AML-193 (cell line): ENCODE measurements around the gene ALOX12B.
A peak's percentile ranks its signal among the peaks of the same experiment; 100 is the strongest.
"Not testable (repeated sequence)": the region's sequence is repeated elsewhere in the genome, so short reads cannot be mapped to it uniquely, and the experiment has no call there.

Experiments
- DNase-seq, 2 experiments: peaks; one replicate each; lab custom pipeline; 2025; lab: John Stamatoyannopoulos, UW

The ALOX12B gene

DNA sequence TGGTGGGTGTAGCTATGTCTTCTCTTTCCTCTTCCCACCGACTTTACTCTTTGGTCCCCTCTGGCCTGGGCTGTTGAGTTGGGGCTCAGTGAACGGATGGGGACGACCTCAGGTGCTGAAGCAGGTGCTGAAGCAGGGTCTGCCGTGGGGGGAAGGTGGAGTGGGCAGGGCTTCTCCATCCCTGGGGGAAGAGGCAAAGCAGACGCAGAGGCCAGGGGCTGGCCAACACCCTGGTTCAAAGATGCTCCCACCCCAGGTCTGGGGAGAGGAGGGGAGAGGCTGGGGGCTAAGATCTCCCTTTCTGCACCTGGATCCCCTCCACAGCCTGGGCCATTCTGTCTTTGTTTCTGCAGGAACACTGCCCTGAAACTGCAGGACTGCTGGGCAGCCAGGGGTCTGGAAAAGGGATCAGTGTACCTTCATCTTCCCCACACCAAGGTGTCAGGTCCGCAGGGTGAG is 22.9 kb downstream of the ALOX12B start:
- no peak for DNase-seq

DNA sequence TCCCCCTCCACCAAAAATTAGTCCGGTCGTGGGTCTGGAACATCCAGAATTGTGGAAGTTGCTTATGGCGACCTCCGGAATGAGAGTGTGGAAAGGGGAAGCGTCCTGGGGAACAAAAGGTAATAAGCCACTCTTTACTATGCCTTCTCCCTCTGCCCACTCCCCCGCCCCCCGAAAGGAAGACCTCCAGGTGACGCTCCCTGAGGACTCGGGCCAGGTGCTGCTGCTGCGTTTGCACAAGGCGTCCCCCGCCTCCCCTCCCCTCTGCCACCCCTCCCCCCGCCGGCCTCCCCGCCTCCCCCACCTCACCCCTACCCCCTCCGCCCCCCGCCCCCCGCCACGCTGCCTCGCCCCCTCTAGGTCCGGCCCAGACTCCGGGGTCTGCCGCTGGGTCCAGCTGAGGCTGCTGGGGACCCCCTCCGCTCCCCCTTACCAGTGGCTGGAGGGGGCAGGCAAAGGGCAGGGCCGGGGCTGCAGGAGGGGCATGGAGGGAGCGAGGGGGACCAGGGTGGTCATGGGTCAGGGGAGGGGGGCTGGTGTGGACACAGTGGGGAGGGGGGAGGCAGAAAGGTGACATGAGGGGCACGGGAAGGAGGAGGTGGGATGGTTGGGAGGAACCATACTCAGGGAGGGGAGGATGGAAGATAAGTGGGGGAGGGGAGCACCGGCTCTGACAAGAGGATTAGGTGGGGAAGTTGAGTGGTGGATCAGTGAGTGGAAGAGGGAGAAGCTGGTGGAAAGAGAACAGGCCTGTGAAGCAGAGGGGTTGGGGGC is 23.6 kb downstream of the ALOX12B start:
- no peak for DNase-seq

DNA sequence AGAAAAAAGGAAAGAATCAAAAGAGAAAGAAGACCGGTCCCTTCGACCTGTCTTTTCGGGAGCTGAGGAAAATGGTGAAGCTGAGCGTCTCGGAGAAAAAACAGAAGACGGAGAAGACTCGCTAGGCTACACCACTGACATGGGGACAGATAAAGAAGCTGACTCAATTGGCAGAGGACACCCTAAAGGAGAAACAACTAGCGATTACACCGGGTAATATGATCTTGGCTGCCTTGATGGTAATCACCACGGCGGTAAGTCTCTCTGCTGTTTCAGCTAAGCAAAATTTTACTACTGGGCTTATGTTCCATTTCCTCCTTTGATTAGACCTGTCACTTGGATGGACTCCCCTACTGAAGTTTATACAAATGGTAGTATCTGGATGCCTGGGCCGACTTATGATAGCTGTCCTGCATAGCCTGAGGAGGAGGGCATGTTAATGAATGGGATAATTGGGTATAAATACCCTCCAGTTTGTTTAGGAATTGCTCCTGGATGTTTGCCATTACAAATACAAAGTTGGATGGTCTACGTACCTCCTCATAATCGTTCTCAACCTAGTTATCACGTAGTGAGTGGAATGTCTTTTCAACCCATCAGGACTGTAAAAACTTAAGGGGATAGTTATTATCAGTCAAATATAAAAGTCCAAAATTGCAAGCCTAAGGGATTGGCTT is 24.6 kb downstream of the ALOX12B start:
- DNase-seq = no peak

DNA sequence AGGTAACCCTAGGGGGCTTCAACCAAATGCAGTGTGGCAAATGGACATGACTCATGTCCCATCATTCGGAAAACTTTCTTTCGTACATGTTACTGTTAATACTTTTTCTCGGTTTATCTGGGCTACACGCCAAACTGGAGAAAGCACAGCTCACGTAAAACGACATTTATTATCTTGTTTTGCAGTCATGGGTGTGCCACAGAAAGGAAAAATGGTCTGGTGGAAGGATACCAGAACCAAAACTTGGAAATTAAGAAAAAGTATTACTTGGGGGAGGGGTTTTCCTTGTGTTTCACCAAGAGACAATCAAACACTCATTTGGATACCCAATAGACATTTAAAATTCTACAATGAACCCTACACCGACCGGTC is 25.1 kb downstream of the ALOX12B start:
- DNase-seq = no peak

DNA sequence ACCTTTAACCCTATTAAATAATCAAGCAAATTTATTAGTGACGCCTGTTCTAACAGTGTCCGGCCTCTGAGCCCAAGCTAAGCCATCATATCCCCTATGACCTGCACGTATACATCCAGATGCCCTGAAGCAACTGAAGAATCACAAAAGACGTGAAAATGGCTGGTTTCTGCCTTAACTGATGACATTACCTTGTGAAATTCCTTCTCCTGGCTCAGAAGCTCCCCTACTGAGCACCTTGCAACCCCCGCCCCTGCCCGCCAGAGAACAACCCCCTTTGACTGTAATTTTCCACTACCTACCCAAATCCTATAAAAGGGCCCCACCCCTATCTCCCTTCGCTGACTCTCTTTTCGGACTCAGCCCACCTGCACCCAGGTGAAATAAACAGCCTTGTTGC is 25.7 kb downstream of the ALOX12B start:
- not testable (repeated sequence) for DNase-seq

DNA sequence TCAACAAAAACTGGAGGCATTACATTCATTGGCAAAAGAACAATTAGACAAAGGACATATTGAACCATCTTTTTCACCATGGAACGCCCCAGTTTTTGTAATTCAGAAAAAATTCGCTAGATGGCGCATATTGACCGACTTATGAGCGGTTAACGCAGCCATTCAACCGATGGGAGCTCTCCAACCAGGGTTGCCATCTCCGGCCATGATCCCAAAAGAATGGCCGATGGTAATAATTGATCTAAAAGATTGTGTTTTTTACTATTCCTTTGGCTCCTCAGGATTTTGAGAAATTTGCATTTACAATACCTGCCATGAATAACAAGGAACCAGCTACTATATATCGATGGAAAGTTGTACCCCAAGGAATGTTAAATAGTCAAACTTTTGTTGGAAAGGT is 27.2 kb downstream of the ALOX12B start:
- DNase-seq = peak; percentile 17 to 39

DNA sequence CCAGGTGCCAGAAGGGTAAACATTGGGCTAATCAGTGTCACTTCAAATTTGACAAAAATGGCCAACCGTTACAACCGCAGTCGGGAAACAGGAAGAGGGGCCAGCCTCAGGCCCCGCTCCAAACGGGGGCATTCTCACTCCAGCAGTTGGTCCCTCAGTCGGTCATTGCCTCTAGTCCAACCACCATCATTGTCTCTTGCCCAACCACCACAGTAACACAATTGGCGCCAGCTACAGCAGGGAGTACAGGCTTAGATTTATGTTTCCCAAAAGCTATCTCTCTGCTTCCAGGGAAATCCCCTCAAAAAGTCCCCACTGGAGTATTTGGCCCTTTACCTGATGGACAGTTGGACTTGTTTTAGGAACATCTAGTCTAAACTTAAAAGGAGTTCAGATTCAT is 28.4 kb downstream of the ALOX12B start:
- DNase-seq = no peak

DNA sequence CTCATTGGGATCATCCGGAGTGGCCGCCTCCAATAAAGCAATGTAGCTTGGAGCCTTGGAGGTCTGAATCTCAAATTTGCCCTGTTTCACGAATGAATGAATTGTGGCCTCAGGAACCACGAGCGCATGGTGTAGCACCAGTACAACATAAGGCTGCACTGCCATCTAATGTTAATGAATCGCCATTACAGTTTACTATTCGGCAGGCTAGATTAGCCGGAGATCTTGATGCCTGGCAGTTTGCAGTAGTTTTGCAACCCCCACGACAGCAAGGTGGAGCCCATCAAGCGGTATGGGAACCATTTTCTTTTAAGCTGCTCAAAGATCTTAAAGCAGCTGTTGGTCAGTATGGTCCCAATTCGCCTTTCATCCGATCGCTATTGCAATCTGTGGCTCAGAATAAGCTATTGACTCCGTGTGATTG is 29.8 kb downstream of the ALOX12B start:
- peak; percentile 65 to 75 for DNase-seq

DNA sequence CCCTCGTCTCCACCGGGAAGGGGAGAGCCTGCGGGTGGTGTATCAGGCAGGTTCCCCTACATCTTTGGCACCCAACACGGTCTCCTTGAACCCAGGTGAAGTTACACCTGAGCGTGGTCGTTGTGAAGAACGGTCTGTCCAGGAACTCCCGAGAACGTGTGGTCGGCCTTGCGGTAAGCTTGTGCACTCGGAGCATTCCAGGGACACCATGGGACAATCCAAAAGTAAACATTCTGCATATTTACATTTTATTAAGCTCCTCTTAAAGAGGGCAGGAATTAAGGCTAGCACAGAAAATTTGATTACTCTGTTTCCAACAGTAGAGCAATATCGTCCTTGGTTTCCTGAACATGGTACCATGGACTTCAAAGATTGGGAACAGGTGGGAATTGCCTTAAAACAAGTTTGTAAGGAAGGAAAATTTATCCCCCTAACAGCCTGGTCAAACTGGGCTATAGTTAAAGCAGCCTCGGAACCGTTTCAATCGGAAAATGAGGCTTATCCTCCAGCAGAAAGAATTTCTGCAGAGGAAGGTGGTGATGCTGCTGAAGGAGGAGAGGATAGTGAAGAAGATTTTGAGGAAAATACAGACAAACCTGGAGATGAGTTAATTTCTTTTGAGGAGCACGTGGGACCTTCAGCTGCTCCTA is 30.4 kb downstream of the ALOX12B start:
- DNase-seq = no peak

DNA sequence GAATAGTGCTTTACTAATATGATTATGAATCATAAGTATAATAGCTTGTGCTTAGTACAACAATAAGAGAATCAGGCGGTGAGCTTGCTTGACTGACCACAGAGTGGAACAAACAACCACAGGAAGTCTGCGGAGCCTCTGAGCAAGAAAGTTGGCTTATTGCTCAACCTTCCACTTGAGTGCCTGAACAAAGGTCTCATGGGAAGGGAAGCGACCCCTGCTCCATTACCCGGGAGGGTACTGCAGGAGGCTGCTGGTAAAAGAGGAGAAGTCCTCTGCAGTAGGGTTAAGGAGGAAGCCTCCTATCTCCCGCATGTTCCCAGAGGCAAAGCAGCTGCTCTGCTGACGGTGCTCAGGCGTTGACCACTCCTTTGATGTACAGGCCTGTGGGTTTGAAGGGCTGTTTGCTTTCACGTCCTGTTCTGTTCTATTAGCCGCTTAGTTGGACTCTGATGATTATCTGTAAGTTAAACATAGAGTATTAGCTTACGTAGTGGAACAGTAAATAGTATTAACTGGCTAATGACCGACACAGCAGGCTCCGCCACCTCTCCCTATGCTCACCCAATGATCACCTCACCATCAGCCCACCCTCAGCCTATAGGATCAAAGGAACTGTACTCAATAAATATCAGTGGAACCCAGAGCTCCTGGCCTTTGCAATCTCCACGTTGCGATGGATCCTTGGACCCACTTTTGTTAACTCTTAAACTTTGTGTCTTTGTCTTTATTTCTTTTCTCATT is 31.1 kb downstream of the ALOX12B start:
- peak; percentile 68 to 77 for DNase-seq

DNA sequence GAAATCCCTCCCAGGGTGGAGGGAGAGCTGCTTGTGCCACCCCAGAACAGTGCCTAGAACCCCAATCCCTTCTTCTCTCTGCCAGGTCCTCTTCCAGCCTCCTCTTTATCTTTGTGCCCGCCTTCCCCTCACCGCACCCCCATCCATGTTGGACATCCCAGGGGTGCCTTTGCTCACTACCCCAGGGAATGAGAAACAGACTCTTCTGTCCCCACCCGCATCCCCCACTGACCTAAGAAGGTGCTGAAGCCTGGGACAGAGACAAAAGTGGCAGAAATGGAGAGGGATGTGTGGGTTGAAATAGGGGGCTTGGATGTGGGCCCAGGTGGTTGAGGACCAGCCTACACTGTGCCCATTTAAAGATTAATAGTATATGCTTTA is 31.7 kb downstream of the ALOX12B start:
- no peak for DNase-seq

DNA sequence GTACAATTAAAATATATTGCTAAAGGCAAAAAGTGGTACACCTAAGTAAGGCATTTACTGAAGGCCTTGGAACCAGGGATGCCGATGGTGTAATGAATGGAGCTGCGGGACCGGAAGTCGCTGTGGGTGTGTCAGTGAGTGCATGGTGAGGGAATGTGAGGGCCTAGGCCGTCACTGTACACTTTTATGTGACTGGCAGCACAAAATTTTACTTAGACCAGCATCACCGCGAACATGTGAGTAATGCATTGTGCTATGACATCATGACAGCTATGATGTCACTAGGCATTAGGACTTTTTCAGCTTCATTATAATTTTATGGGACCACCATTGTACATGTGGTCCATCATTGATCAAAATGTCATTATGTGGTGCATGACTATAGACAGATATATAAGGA is 33.9 kb downstream of the ALOX12B start:
- DNase-seq = no peak

DNA sequence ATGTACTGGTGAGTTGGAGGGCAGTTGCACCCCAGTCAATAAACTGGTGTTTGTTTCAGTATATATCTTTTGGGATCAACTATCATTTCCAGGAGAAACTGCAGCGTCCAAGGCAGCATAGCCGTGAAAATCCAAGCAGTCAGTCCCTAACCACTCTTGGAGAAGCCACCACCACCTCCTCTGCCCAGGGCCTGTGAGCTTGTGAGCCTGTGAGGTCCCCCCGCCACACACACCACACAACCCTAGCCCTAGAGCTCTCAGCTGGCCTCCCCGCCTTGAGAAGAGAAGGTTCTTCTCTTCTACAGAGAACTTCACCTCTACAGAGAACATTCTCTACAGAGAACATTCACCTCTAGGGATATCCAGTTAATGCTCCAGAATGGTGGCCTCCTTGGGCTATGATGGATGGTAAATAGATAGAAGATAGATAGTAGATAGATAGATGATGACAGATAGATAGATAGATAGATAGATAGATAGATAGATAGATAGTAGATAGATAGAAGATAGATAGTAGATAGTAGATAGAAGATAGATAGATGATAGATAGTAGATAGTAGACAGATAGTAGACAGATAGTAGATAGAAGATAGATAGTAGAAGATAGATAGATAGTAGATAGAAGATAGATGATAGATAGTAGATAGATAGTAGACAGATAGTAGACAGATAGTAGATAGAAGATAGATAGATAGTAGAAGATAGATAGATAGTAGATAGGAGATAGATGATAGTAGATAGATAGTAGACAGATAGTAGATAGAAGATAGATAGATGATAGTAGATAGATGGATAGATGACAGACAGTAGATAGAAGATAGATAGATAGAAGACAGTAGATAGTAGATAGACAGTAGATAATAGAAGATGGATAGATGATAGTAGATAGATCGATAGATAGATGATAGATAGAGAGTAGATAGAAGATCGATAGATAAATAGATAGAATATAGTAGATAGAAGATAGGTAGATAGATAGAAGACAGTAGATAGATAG is 35.0 kb downstream of the ALOX12B start:
- no peak for DNase-seq

DNA sequence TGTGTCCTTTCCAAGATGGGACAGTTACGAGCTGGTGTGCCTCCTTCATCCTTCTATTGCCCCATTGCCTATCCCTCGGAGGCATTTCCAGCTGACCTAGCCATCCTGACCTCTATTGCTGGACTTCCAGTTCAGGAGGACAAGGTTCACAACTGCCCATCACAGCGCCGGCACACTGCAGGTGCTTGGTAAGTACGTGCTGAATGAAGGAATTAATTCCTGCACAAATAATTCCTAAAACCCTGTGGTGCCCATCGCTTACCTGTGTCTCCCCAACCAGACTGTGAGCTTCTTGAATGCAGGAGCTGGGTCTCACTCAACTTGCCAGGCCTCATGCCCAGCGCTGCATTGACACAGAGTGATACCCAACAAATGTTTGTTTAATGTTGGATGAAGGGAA is 35.7 kb downstream of the ALOX12B start:
- DNase-seq = no peak

DNA sequence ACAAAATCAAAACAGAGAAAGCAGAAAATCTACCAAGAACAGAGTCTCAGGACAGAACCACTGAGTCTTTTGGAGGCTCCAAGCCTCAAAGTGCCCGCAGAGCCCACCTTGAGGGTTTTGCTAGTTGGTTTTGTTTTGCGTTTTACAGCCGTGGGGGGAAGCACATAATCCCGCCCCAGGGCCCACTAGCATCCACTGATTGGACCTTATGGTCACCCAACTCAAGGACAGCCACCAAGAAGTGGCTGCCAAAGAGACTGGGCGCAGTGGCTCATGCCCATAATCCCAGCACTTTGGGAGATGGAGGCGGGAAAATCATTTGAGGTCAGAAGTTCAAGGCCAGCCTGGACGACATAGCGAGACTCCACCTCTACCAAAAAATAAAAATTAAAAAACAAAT is 38.8 kb downstream of the ALOX12B start:
- no peak for DNase-seq

DNA sequence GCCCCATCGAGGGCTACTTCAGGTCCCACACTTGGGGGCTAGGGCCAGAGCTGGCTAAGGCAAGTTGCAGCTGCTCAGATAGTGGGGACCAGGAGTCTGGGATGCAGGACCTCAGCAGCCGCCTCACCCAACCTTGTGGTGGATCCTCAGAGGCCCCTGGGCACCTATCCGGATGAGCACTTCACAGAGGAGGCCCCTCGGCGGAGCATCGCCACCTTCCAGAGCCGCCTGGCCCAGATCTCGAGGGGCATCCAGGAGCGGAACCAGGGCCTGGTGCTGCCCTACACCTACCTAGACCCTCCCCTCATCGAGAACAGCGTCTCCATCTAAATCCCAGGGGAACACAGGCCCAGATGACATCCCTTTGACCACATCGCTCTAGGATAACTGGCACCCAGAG is 39.3 kb downstream of the ALOX12B start:
- no peak for DNase-seq

DNA sequence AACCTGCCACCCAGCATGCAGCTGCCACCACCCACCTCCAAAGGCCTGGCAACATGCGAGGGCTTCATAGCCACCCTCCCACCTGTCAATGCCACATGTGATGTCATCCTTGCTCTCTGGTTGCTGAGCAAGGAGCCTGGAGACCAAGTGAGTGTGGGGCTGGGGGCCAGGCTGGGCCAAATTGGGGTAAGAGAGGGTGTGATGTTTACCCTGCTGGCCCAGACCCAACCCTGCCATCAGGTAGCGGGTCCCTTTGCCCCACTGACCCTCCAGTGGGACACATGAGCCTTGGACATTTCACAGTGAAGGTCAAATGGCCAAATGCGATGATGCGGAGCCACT is 39.8 kb downstream of the ALOX12B start:
- DNase-seq = no peak

DNA sequence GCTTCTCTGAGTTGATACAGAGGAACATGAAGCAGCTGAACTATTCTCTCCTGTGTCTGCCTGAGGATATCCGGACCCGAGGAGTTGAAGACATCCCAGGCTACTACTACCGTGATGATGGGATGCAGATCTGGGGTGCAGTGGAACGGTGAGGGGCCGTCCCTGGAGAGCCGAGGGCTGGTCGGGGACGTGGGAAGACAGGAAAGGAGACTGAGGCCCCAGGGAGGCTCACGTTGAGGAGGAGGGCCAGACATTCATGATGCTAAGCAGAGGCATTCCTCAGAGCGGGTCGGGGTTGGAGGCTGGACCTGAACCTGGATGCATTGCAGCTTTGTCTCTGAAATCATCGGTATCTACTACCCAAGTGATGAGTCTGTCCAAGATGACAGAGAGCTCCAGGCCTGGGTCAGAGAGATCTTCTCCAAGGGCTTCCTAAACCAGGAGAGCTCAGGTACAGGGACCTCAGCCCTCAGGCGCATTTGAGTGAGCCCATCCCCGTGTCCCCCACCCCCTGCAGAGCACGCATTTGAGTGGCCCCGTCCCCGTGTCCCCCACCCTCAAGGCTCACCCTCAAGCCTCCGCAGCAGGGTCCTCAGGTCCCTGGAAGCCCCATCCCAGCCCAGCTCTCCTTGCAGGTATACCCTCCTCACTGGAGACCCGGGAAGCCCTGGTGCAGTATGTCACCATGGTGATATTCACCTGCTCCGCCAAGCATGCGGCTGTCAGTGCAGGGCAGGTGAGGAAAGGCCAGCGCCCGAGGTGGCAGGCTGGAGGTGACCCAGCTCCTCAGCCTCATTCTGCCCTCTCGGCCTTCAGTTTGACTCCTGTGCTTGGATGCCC is 40.4 kb downstream of the ALOX12B start:
- DNase-seq = no peak

DNA sequence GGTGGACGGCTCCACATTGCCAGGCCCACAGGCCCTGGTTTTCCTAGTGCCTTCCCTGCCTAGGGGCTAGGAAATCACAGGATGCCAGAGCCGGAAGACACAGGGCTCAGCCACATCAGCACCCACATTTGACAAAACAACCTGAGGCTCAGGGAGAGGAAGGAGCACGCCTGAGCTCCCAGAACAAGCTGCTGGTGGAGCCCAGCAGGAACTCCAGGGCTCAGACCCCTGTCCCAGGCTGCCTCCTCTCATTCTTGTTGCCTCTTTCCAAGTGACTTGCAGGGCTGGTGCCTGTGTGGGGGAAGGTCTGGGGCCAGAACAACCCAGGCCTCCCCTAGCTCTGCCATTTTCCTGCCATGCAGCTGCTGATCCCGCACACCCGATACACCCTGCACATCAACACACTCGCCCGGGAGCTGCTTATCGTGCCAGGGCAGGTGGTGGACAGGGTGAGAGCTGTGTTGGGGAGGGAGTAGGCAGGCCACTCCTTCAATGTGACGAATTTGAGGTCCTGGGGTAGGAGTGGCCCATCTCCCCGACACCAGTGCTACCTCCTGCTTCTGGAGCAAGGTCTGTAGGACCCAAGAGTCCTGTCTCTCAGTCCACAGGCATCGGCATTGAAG is 41.1 kb downstream of the ALOX12B start:
- no peak for DNase-seq
